Measurements from ENCODE around the gene RYR2.
"Not testable (repeated sequence)": the region's sequence is repeated elsewhere in the genome, so short reads cannot be mapped to it uniquely, and the experiment has no call there.

The RYR2 gene

GRCh38 chr1:237071641-237072420 is 29.8 kb downstream of the RYR2 start:
- in situ Hi-C loops (cut with MboI; ENCODE audit: low sequenced_read_pairs), result no loop called here

GRCh38 chr1:237074371-237075117 is 32.6 kb downstream of the RYR2 start:
- in situ Hi-C loops (cut with MboI; ENCODE audit: low sequenced_read_pairs), result no loop called here

GRCh38 chr1:237084341-237085077 is 42.5 kb downstream of the RYR2 start:
- in situ Hi-C loops (cut with MboI; ENCODE audit: low sequenced_read_pairs), result no loop called here

- in situ Hi-C loops (cut with MboI; ENCODE audit: low sequenced_read_pairs), result no loop called here
These were observed 49.7 kb downstream of the RYR2 start for GRCh38 chr1:237091691-237092090.

- in situ Hi-C loops (cut with MboI; ENCODE audit: low sequenced_read_pairs), result no loop called here
These were observed 51.7 kb downstream of the RYR2 start for GRCh38 chr1:237093691-237094090.

- in situ Hi-C loops (cut with MboI; ENCODE audit: low sequenced_read_pairs), result no loop called here
These were observed 56.6 kb downstream of the RYR2 start for GRCh38 chr1:237098541-237098940.

GRCh38 chr1:237103021-237103420 is 61.0 kb downstream of the RYR2 start:
- in situ Hi-C loops (cut with MboI; ENCODE audit: low sequenced_read_pairs), result no loop called here

- in situ Hi-C loops (cut with MboI; ENCODE audit: low sequenced_read_pairs), result no loop called here
These were observed 62.1 kb downstream of the RYR2 start for GRCh38 chr1:237104096-237104495.

GRCh38 chr1:237105826-237106225 is 63.8 kb downstream of the RYR2 start:
- in situ Hi-C loops (cut with MboI; ENCODE audit: low sequenced_read_pairs), result no loop called here

- in situ Hi-C loops (cut with MboI; ENCODE audit: low sequenced_read_pairs), result no loop called here
These were observed 66.5 kb downstream of the RYR2 start for GRCh38 chr1:237108297-237109040.

GRCh38 chr1:237111807-237112206 is 69.8 kb downstream of the RYR2 start:
- in situ Hi-C loops (cut with MboI; ENCODE audit: low sequenced_read_pairs), result no loop called here

- in situ Hi-C loops (cut with MboI; ENCODE audit: low sequenced_read_pairs), result no loop called here
These were observed 70.7 kb downstream of the RYR2 start for GRCh38 chr1:237112663-237113062.

GRCh38 chr1:237115035-237115434 is 73.1 kb downstream of the RYR2 start:
- in situ Hi-C loops (cut with MboI; ENCODE audit: low sequenced_read_pairs), result no loop called here

GRCh38 chr1:237119091-237119490 is 77.1 kb downstream of the RYR2 start:
- in situ Hi-C loops (cut with MboI; ENCODE audit: low sequenced_read_pairs), result no loop called here

- in situ Hi-C loops (cut with MboI; ENCODE audit: low sequenced_read_pairs), result no loop called here
These were observed 78.7 kb downstream of the RYR2 start for GRCh38 chr1:237120683-237121082.

GRCh38 chr1:237124856-237125462 is 83.0 kb downstream of the RYR2 start:
- in situ Hi-C loops (cut with MboI; ENCODE audit: low sequenced_read_pairs), result no loop called here

- in situ Hi-C loops (cut with MboI; ENCODE audit: low sequenced_read_pairs), result no loop called here
These were observed 84.2 kb downstream of the RYR2 start for GRCh38 chr1:237126180-237126579.

GRCh38 chr1:237127301-237127700 is 85.3 kb downstream of the RYR2 start:
- in situ Hi-C loops (cut with MboI; ENCODE audit: low sequenced_read_pairs), result not testable (repeated sequence)

- in situ Hi-C loops (cut with MboI; ENCODE audit: low sequenced_read_pairs), result no loop called here
These were observed 91.9 kb downstream of the RYR2 start for GRCh38 chr1:237133921-237134320.

GRCh38 chr1:237134929-237135328 is 92.9 kb downstream of the RYR2 start:
- in situ Hi-C loops (cut with MboI; ENCODE audit: low sequenced_read_pairs), result no loop called here

Data from hTERT RPE-1 (cell line).